NCI-H524 treated with DMSO at 0.1 percent for 48 hours (cell line): ENCODE measurements around the gene ATOH7.
"Not testable (repeated sequence)": the region's sequence is repeated elsewhere in the genome, so short reads cannot be mapped to it uniquely, and the experiment has no call there.

Experiments
- DNase-seq: peaks from one replicate; lab custom pipeline; 2025; lab: John Stamatoyannopoulos, UW

ATOH7 gene

DNA sequence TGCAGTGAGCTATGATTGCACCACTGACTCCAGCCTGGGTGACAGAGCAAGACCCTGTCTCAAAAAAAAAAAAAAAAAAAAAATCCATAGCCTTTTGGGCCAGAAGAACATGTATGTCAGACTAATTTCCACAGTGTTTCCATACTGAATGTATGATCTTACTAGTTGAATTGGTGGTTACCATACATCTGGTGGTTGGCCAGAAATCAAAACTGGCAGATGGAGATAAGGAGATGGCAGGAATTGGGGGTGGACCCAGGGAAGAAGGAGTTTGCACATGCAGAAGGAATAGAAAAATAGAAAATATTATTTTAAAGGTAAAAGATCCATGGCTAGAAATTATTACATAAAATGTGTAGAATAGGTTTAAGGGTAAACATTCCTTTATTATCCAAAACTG, 3.7 kb upstream of the ATOH7 start:
- no peak for DNase-seq

DNA sequence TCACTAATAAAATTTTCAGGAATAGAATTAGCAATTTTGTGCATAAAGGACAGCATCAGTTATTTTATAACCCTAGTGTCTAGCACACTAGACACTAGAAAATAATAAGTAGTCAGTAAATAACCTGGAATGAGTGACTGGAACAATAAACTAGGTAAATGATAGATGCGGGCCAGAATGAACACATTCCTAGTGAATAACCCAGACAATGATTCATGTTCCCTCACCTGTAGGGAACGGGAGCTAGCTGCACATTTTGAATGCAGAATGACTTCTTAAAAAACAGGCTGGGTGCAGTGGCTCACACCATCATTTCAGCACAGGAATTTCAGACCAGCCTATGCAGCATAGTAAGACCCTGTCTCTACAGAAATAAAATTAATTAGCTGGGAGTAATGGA, 3.2 kb upstream of the ATOH7 start:
- DNase-seq, result no peak

GRCh38 chr10:68233046-68233445, 1.1 kb upstream of the ATOH7 start:
- no peak for DNase-seq

DNA sequence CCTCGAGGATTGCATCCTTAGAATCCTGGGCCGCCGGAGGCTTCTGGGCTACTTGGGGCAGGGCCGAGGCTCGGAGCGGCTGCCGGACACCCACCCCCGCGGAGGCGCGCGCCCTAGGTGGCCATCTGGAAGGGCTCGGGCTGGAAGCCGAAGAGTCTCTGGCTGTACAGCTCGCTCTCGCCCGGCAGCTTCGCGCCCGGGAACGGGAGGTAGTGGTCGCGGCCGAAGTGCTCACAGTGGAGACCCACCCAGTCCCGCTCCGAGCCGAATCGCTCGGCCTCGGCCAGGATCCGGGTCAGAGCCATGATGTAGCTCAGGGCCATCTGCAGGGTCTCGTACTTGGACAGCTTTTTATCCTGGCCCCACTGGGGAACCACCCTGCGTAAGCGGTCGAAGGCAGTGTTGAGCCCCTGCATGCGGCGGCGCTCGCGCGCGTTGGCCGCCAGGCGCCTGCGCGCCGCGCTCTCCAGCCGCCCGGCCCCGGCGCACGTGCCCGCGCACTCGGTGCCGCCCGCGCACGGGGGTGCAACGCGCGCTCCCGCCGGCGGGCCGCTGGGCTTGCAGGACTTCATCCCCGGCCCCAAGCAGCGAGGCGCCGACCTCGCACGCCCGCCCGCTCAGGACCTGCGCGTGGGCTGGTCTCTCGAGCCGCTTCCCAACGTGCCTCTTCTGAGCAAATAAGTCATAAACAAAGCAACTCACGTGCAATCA, 652 bp downstream of the ATOH7 start:
- DNase-seq, result peak; percentile 16

DNA sequence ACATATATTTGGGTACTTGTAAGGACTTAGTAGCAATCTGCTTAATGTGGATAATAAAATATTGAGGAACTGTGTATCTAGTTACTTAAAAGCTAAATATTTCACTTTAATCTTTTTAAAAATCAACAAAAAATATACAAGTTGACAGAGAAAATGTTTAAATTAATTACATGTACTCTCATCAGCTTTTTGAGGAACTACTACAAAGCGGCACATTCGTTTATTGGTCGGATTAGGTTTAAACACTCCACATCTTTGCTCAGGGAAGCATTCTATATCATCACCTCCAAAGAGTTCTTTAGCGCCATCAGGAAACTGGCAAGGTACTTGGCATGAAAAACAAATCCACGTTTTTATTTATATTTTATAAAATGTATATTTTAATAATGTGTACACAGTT, 1.6 kb downstream of the ATOH7 start:
- DNase-seq, result no peak

DNA sequence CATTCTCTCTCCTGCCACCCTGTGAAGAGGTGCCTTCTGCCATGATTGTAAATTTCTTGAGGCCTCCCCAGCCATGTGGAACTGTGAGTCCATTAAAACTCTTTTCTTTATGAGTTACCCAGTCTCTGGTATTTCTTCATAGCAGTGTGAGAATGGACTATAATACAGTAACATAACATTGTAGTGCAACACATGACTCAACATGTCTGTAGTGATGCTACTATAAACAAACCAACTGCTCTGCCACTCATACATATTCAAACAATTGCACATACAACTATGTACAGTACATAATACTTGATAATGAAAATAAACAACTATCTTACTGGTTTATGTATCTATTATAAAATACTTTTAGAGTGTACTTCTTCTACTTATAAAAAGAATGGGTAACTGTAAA, 7.1 kb downstream of the ATOH7 start:
- DNase-seq, result no peak

DNA sequence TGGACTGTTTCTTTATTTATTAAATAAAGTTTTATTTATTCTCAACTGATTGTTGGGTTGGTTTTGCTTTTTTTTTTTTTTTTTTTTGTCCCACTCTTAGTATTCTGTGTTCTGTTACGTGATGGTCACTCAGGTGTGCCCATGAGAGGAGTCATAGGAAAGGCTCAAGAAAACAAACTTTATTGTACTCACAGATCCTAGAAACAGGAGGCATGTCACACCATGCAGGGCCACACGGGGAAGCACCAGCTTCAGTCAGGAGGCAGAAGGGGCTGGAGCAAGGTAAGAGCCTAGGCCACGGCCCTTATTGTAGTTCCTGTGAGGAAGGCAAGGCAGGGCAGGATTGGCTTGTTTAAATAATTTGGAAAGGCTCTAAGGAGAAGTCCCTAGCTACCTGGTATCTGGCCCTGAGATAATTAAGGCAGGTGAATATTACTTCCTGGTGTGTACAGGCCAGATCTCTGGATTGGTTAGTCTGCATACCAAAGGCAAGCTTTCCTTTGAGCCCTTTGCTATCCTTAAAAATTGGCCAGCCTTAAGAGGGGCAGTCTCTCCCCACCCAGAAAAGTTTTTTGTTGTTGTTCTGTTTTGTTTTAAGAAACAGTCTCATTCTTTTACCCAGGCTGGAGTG, 8.3 kb downstream of the ATOH7 start:
- no peak for DNase-seq

DNA sequence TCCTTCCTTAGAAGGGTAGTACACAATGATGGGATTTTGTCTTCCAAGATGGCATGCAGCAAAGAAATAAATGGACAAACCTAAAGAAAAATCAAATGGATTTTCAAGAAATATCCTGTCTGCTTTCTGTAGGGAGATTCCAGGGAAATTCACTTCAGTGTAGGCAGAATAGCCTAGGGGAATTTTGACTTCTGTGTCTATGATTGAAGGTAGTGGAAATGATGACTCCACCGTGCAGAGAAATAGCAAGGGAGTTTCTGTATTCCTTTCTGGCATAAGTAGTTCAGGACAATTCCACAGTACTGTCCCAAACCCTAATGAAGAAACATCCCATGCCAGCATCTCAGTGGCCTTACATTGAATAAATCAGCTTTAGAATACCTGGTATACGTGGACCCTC, 9.5 kb downstream of the ATOH7 start:
- no peak for DNase-seq

- no peak for DNase-seq
Measured at GRCh38 chr10:68221196-68221595, 10.7 kb downstream of the ATOH7 start.

DNA sequence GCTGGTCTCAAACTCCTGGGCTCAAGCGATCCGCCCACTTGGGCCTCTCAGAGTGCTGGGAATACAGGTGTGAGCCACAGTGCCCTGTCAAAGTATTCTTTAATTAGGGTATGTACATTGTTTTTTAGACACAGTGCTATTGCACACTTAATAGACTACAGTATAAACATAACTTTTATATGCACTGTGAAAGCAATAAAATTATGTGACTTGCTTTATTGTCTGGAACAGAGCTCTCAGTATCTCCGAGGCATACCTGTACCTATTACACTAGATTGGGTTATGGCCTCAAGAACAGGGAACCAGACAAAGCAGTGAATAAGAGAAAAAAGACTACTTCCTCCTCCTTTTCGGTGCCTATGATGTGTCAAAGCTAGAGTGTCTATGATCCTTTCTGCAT, 13.1 kb downstream of the ATOH7 start:
- DNase-seq, result no peak

GRCh38 chr10:68212721-68213352, 19.1 kb downstream of the ATOH7 start:
- DNase-seq, result no peak

- DNase-seq, result no peak
Measured at GRCh38 chr10:68211669-68212068, 20.2 kb downstream of the ATOH7 start.

DNA sequence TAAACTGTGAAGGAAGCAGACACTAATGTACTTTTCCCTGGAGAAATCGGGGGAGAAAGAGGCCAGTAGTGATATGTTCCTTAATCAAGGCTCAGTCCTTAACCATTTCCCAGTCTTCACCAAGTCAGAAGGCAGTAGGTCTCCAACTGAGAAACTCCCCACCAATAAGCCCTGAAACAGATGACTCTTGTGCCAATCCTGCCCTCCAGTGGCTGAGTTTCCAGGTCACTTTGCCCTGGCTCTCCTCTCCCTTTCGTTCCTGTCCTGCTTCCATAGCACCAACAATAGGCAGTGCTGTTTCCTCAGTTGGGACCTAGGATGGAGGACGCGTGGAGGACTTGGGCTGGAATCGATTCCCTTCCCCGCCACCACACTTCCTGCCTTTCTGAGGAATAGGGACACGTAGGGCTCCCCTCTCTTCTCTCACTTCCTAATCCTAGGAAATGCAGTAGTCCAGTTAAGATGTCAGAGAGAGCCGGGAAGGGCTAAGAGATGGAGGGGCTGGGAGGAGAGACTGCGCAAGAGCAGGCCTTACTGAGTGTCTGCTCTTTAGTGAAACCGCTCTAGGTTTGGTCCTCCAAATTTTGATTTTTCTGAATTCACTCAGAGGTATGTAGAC, 23.4 kb downstream of the ATOH7 start:
- DNase-seq, result no peak

- DNase-seq, result no peak
Measured at GRCh38 chr10:68202960-68203353, 29.0 kb downstream of the ATOH7 start.

GRCh38 chr10:68196701-68197100, 35.2 kb downstream of the ATOH7 start:
- DNase-seq, result no peak

DNA sequence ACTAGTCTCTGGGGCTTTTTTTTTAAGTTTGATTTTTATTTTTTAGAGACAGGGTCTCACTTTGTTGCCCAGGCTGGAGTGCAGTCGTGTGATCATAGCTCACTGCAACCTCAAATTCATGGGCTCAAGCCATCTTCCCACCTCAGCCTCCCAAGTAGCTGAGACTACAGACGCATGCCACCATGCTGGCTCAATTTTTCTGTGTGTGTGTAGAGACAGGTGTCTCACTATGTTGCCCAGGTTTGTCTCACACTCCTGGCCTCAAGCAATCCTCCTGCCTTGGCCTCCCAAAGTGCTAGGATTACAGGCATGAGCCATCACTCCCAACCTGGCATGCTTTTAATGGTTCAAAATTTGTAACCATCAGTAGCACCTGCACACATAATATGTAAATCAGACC, 36.1 kb downstream of the ATOH7 start:
- DNase-seq, result not testable (repeated sequence)

- no peak for DNase-seq
Measured at GRCh38 chr10:68194290-68194689, 37.6 kb downstream of the ATOH7 start.

GRCh38 chr10:68192113-68192512, 39.8 kb downstream of the ATOH7 start:
- DNase-seq, result no peak

DNA sequence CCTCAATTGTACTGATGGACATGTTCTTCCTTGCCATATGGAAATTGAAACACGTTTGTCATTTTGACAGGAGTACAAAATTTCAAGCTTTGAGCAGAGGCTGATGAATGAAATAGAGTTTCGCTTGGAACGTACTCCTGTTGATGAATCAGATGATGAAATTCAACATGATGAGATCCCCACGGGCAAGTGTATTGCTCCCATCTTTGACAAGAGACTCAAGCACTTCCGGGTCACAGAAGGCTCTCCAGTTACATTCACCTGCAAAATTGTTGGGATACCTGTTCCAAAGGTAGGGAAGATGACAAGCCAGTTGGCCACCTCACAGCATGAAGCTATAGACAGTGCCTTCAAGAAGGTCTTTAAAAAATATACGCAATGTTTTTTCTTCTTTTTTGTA, 43.1 kb downstream of the ATOH7 start:
- DNase-seq, result no peak

DNA sequence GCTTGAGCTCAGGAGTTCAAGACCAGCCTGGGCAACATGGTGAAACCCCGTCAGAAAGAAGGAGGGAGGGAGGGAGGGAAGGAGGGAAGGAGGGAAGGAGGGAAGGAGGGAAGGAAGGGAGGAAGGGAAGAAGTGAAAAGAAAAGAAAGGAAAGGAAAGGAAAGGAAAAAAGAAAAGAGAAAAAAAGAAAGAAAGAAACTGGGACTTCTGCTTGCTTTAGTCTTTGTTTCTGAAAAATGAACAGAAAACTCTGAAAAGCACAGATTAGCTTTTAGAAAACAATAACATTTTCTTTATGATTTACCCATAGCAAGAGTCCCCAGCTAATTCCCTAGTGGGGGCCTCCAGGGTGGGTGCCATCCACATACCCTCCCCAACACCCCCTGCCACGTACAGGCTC, 46.8 kb downstream of the ATOH7 start:
- DNase-seq, result no peak

DNA sequence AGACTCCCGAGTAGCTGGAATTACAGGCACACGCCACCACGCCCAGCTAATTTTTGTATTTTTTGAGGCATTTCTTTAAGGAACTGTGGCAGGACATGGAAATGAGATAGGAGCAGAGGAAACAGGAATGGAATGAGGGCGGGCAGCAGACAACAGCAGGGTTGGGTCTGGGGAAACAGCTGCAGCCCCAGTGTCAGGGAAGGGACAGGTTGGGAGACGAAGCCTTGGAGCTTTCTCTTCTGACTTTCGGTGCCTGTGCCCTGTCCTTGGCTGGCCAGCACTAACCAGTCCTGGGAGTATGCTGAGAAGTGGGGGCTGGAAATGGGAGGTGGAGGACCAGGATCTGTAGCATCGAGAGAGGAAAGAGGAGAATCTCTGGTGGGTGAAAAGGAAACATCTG, 47.4 kb downstream of the ATOH7 start:
- DNase-seq, result no peak
